Islet of Langerhans (tissue), 1 donor: ENCODE measurements around the gene SENP1.
"Not testable (repeated sequence)": the region's sequence is repeated elsewhere in the genome, so short reads cannot be mapped to it uniquely, and the experiment has no call there.

ENCODE experiments used
- FAIRE-seq: peaks from one replicate; lab custom pipeline; 2011; peaks lifted over from hg19 to GRCh38; lab: Jason Lieb, UNC

The SENP1 gene

GRCh38 chr12:48105867-48106680 is at the start of gene SENP1:
Gene SENP1 (minus strand): TSS chr12:48106079. CDS start chr12:48101472, 4,607 bp downstream.
- FAIRE-seq, result no peak

- no peak for FAIRE-seq
Measured at GRCh38 chr12:48151103-48151771, 45.4 kb upstream of the SENP1 start.

- no peak for FAIRE-seq
Measured at GRCh38 chr12:48145981-48146380, 40.1 kb upstream of the SENP1 start.

- no peak for FAIRE-seq
Measured at GRCh38 chr12:48143898-48144297, 38.0 kb upstream of the SENP1 start.

- FAIRE-seq, result no peak
Measured at GRCh38 chr12:48142818-48143674, 37.2 kb upstream of the SENP1 start.

GRCh38 chr12:48135027-48135426 is 29.1 kb upstream of the SENP1 start:
- no peak for FAIRE-seq

GRCh38 chr12:48132826-48133225 is 26.9 kb upstream of the SENP1 start:
- FAIRE-seq, result no peak

- FAIRE-seq, result no peak
Measured at GRCh38 chr12:48131517-48131916, 25.6 kb upstream of the SENP1 start.

- no peak for FAIRE-seq
Measured at GRCh38 chr12:48129376-48129775, 23.5 kb upstream of the SENP1 start.

- FAIRE-seq, result no peak
Measured at GRCh38 chr12:48128800-48129199, 22.9 kb upstream of the SENP1 start.

- FAIRE-seq, result no peak
Measured at GRCh38 chr12:48126953-48127630, 21.2 kb upstream of the SENP1 start.

GRCh38 chr12:48125985-48126384 is 20.1 kb upstream of the SENP1 start:
- FAIRE-seq, result no peak

- not testable (repeated sequence) for FAIRE-seq
Measured at GRCh38 chr12:48125542-48125941, 19.7 kb upstream of the SENP1 start.

- no peak for FAIRE-seq
Measured at GRCh38 chr12:48123169-48123568, 17.3 kb upstream of the SENP1 start.

- FAIRE-seq, result no peak
Measured at GRCh38 chr12:48122065-48122834, 16.4 kb upstream of the SENP1 start.

- FAIRE-seq, result no peak
Measured at GRCh38 chr12:48121522-48121921, 15.6 kb upstream of the SENP1 start.

GRCh38 chr12:48119834-48120195 is 13.9 kb upstream of the SENP1 start:
- no peak for FAIRE-seq

GRCh38 chr12:48119078-48119833 is 13.4 kb upstream of the SENP1 start, which contains the start of gene PFKM:
Gene PFKM (plus strand): TSS chr12:48119364. CDS start chr12:48122775, 3,411 bp downstream.
- no peak for FAIRE-seq

- FAIRE-seq, result no peak
Measured at GRCh38 chr12:48118284-48118871, 12.5 kb upstream of the SENP1 start.

- no peak for FAIRE-seq
Measured at GRCh38 chr12:48115957-48116356, 10.1 kb upstream of the SENP1 start.
